Endodermal cell (in vitro differentiated cells): ENCODE measurements around the gene NOP14. TPM values are rescaled to one million over a fixed set of nuclear protein-coding genes. Genes with fewer than 3 reads are reported as not detected.

ENCODE experiments used
- DNase-seq: peaks from one replicate; pipeline ENCODE4 v3.0.0-alpha.2; 2017
- H3K27ac ChIP-seq: 2 replicates; pipeline ENCODE4 v1.5.1; 2013; ENCODE audit warnings: mild to moderate bottlenecking, low read depth, low read length, moderate library complexity
- H3K27me3 ChIP-seq: 2 replicates; pipeline ENCODE4 v1.6.1; 2013; ENCODE audit warnings: mild to moderate bottlenecking, low read length, moderate library complexity; ENCODE audit not compliant: insufficient read depth, control insufficient read depth, poor library complexity, severe bottlenecking
- H3K36me3 ChIP-seq: 2 replicates; pipeline ENCODE4 v1.7.0; 2013; ENCODE audit warnings: mild to moderate bottlenecking, low read length, moderate library complexity; ENCODE audit not compliant: control insufficient read depth, insufficient read depth
- H3K4me1 ChIP-seq: one replicate; pipeline ENCODE4 v1.7.0; 2013; ENCODE audit warnings: low read length; ENCODE audit not compliant: control insufficient read depth, insufficient read depth
- H3K4me3 ChIP-seq: 2 replicates; pipeline ENCODE4 v1.5.1; 2013; ENCODE audit warnings: mild to moderate bottlenecking, low read length, moderate library complexity
- H3K9ac ChIP-seq: 2 replicates; pipeline ENCODE4 v1.6.1; 2013; ENCODE audit warnings: mild to moderate bottlenecking, low read length, moderate library complexity; ENCODE audit not compliant: poor library complexity, severe bottlenecking; ENCODE audit errors: extremely low read depth
- H3K9me3 ChIP-seq: 2 replicates; pipeline ENCODE4 v1.6.1; 2013; ENCODE audit warnings: mild to moderate bottlenecking, low read length, moderate library complexity; ENCODE audit not compliant: control insufficient read depth
- H3K27ac Mint-ChIP-seq: 2 replicates; pipeline ENCODE4 v1.8.0; 2020; ENCODE audit warnings: mixed read lengths
- H3K27me3 Mint-ChIP-seq: 2 replicates; pipeline ENCODE4 v1.8.0; 2021; ENCODE audit warnings: mild to moderate bottlenecking, mixed read lengths; ENCODE audit not compliant: insufficient read depth
- H3K36me3 Mint-ChIP-seq: 2 replicates; pipeline ENCODE4 v1.8.0; 2020; ENCODE audit warnings: low read depth, mixed read lengths
- H3K4me1 Mint-ChIP-seq: 2 replicates; pipeline ENCODE4 v1.8.0; 2020; ENCODE audit warnings: mixed read lengths
- H3K4me3 Mint-ChIP-seq: 2 replicates; pipeline ENCODE4 v1.8.0; 2020; ENCODE audit warnings: mild to moderate bottlenecking, moderate library complexity, mixed read lengths
- H3K9me3 Mint-ChIP-seq: 2 replicates; pipeline ENCODE4 v1.8.0; 2020; ENCODE audit warnings: mild to moderate bottlenecking, mixed read lengths
- WGBS, 2 experiments: methylation state at CpG; one replicate each; pipeline versions ENCODE4 v1.1.5 to v1.1.7; 2013; ENCODE audit warnings: missing lambda C conversion rate in 2 of 2, mixed read lengths in 1 of 2; ENCODE audit not compliant: insufficient coverage in 1 of 2, insufficient read length in 1 of 2; 5-methylcytosine and 5-hydroxymethylcytosine counted together
- total RNA-seq, 2 donors: library from RNA; stranded (reverse); fragmentation: NEBNext Ultra II Directional in 1 of 2; extraction: Animal tissue kit (Norgen Biotek cat#: 25700) in 1 of 2; gene quantifications; 2 replicates in 1 of 2; 3 replicates in 1 of 2; pipeline ENCODE4 v1.2.1, GENCODE V29; 2021
- TF ChIP-seq, protein P1 (sequence below): fragments of 200-600 bp; sonication (generic); conservative IDR thresholded peaks from 2 replicates; pipeline ENCODE4 v1.5.0; 2021; ENCODE audit warnings: antibody characterized with exemption, mild to moderate bottlenecking

The NOP14 gene
- total RNA-seq, 2 donors from 2014 or later = 23.0 to 31.9 TPM

DNA sequence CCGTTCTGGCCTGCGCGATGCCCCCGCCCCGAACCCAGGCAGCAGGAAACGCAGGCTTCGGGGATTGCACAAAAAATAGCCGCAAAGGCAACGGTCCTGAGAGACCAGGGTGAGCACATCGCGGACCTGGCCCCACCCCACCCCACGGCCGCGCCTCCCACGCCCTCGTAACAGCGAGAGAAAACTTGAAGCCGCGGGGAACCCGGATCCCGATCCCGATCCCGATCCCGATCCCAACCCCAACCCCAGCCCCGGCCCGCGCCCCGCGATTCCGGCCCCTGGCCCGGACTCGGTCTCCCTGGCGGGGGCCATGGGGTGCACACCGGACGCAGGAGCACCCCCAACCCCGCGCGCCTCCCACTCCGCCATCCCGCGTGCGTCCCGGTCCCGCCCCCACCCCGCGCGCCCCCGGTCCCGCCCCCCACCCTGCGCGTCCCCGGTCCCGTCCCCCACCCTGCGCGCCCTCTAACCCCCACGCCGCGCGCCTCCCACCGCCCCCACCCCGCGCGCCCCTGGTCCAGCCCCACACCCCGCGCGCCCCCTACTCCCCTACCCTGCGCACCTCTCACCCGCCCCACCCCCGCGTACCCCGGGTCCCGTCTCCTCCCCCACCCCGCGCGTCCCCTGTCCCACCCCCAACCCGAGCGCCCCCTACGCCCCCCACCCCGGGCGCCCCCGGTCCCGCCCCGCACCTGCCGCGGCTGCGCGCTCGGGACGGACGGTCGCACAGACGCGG lies 29.0 kb downstream of the NOP14 start:
- peak overlapping the region; percentile 75 for H3K4me3 Mint-ChIP-seq
- no peak overlapping the region for H3K27ac ChIP-seq
- DNase-seq = peak; percentile 67

DNA sequence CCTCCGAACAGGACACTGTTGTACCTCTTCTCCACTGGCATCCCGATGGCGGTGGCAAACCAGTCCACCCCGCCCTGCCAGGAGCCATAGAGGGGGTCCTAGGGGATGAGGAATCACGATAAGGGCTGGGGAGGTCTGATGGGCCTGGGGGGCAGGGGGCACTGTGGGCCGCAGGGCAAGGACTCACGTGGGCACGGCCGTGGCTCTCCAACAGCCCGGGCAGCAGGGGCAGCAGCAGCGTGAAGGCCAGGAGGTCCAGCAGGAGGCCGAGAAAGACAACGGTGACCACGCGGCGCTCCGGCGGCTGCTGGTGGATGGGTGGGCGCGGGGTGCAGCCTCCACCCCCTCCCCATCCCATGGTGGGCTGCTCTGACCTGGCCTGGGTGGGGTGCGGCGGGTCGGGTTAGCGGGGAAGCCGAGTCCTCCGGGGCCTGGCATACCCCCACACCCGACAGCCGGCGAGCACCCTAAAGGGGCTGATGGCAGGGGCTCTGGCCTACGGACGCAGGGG lies 29.6 kb downstream of the NOP14 start:
- DNase-seq = no peak
- Histone ChIP-seq H3K9me3 (no peaks in the 10 kb centered on the region), H3K36me3 (peaks cover 38% of the 10 kb centered on the region), H3K9ac (peak overlapping the region; percentile 11), H3K4me1 (peaks cover 18% of the 10 kb centered on the region), H3K27ac (no peak overlapping the region), H3K4me3 (peak overlapping the region; percentile 77), H3K27me3 (no peaks in the 10 kb centered on the region)
- Mint-ChIP-seq H3K27ac (no peak overlapping the region), H3K36me3 (peaks cover 29% of the 10 kb centered on the region), H3K4me3 (peak overlapping the region; percentile 75), H3K27me3 (no peaks in the 10 kb centered on the region), H3K9me3 (no peaks in the 10 kb centered on the region), H3K4me1 (peaks cover 27% of the 10 kb centered on the region)
- 38 to 54% methylated on average over 9 to 31 of the region's 31 CpGs for WGBS, 2 experiments
- TF ChIP-seq, protein P1, sequence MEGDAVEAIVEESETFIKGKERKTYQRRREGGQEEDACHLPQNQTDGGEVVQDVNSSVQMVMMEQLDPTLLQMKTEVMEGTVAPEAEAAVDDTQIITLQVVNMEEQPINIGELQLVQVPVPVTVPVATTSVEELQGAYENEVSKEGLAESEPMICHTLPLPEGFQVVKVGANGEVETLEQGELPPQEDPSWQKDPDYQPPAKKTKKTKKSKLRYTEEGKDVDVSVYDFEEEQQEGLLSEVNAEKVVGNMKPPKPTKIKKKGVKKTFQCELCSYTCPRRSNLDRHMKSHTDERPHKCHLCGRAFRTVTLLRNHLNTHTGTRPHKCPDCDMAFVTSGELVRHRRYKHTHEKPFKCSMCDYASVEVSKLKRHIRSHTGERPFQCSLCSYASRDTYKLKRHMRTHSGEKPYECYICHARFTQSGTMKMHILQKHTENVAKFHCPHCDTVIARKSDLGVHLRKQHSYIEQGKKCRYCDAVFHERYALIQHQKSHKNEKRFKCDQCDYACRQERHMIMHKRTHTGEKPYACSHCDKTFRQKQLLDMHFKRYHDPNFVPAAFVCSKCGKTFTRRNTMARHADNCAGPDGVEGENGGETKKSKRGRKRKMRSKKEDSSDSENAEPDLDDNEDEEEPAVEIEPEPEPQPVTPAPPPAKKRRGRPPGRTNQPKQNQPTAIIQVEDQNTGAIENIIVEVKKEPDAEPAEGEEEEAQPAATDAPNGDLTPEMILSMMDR = no peak

More for the DNA sequence above, 29.0 kb downstream of the NOP14 start:
- peaks cover 27% of the 10 kb centered on the region for H3K4me1 Mint-ChIP-seq
- TF ChIP-seq, protein P1 = no peak
- peak overlapping the region; percentile 11 for H3K9ac ChIP-seq
- no peaks in the 10 kb centered on the region for H3K27me3 Mint-ChIP-seq
- no peaks in the 10 kb centered on the region for H3K9me3 Mint-ChIP-seq
- peaks cover 18% of the 10 kb centered on the region for H3K4me1 ChIP-seq
- no peaks in the 10 kb centered on the region for H3K9me3 ChIP-seq
- peaks cover 38% of the 10 kb centered on the region for H3K36me3 ChIP-seq
- H3K27ac Mint-ChIP-seq = no peak overlapping the region
- peak overlapping the region; percentile 90 for H3K4me3 ChIP-seq
- 2 to 12% methylated on average over 5 to 59 of the region's 93 CpGs for WGBS, 2 experiments
- H3K36me3 Mint-ChIP-seq = peaks cover 29% of the 10 kb centered on the region
- no peaks in the 10 kb centered on the region for H3K27me3 ChIP-seq

DNA sequence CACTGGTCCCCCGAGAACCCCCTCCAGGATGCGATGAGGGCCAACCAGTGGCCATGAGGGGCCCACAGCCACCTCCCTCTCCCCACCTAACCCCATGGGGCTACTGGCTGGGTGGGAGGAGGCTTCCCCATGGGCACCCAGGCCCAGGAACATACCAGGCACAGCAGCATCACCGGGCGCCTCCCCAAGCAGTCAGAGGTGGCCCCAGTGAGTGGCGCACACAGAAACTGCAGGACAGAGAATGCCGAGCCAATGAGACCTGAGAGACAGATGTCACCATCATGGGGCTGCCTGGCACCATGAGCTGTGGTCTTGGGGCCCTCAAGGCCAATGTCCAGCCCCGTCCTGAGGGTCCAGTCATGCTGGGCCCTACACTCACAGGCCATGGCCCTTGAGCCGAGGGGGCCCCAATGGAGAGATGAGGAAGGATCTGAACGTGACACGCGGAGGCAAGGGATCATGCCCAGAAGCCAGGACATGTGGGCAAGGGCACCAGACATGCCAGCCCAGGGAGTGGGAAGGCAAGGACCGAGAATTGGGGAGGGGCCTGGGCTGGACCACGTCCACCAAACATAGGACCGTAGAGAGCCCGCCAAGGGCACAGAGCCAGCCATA lies 30.1 kb downstream of the NOP14 start:
- peak; percentile 55 for DNase-seq

More for the DNA sequence above, 30.1 kb downstream of the NOP14 start:
- H3K9me3 ChIP-seq = no peaks in the 10 kb centered on the region
- 95 to 96% methylated on average over 5 to 15 of the region's 15 CpGs for WGBS, 2 experiments
- H3K9ac ChIP-seq = no peak overlapping the region
- H3K27me3 ChIP-seq = no peaks in the 10 kb centered on the region
- H3K4me1 ChIP-seq = peaks cover 18% of the 10 kb centered on the region
- no peak overlapping the region for H3K27ac ChIP-seq
- peaks cover 29% of the 10 kb centered on the region for H3K36me3 Mint-ChIP-seq
- no peaks in the 10 kb centered on the region for H3K9me3 Mint-ChIP-seq
- peak overlapping the region; percentile 77 for H3K4me3 ChIP-seq
- TF ChIP-seq, protein P1 = no peak
- peaks cover 37% of the 10 kb centered on the region for H3K36me3 ChIP-seq
- peak overlapping the region; percentile 75 for H3K4me3 Mint-ChIP-seq
- H3K27me3 Mint-ChIP-seq = no peaks in the 10 kb centered on the region
- H3K27ac Mint-ChIP-seq = peak overlapping the region; percentile 81
- H3K4me1 Mint-ChIP-seq = peaks cover 27% of the 10 kb centered on the region
